Central memory CD8-positive, alpha-beta T cell (primary cell): Measurements from ENCODE around the gene SHCBP1L.

Experiments
- ATAC-seq: fragments of 150-1000 bp; cut with Tn5 transposase; replicated peaks from 2 replicates; pipeline ENCODE4 v1.10.0; 2022; ENCODE audit warnings: mild to moderate bottlenecking, moderate FRiP score, moderate number of reproducible peaks; ENCODE audit not compliant: poor library complexity, severe bottlenecking; ENCODE audit errors: extremely low read depth
- DNase-seq, 2 donors: peaks; one replicate each; pipeline ENCODE4 v3.0.0; 2021; ENCODE audit warnings: low spot score in 2 of 2
- H3K27ac Mint-ChIP-seq: one replicate; pipeline ENCODE4 v1.8.0; 2022; ENCODE audit warnings: low read depth, mild to moderate bottlenecking, moderate library complexity, mixed read lengths
- H3K27me3 Mint-ChIP-seq: one replicate; pipeline ENCODE4 v1.8.0; 2022; ENCODE audit warnings: mixed read lengths
- H3K36me3 Mint-ChIP-seq: one replicate; pipeline ENCODE4 v1.8.0; 2022; ENCODE audit warnings: mild to moderate bottlenecking, moderate library complexity, mixed read lengths; ENCODE audit not compliant: insufficient read depth
- H3K4me1 Mint-ChIP-seq: one replicate; pipeline ENCODE4 v1.8.0; 2022; ENCODE audit warnings: mixed read lengths
- H3K4me3 Mint-ChIP-seq: one replicate; pipeline ENCODE4 v1.8.0; 2022; ENCODE audit warnings: mild to moderate bottlenecking, moderate library complexity, mixed read lengths
- H3K9me3 Mint-ChIP-seq: one replicate; pipeline ENCODE4 v1.8.0; 2022; ENCODE audit warnings: mixed read lengths

Gene SHCBP1L

DNA sequence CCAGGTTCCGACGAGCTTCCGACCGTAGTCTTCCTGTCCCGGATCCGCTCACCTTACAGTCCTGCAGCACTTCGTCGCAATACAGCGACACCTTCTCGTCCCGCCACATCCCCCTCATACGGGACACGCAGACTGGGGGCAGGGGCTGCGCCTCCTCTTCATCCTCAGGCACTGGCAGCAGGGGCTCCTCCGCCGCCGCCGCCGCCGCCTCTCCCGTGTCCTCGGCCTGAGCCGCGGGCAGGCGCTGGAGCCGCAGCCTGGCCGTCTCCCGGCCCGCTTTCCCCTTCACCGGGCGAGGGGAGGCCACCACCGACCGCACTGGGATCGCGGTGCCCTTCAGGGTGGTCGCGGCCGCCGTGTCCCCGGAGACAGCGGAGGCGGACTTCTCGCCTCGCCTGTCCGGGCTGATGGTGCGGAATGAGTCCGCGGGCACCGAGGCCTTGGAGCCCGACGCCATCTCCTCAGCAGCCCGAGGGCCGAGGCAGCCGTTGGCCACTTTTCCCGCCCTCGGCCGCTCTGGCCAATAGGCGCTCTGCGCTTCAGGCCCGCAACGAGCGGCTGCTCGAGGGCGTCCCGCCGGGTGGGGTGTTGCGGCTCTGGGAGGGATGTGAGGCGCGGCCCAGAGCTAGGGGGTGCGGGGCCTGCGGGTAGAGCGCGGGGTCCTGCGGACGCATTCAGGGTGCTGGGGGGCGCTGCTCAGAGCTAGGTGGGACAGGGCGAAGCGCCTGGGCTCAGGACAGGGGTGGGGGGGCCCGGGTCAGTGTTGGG lies at the start of gene SHCBP1L:
Gene SHCBP1L, minus strand, starts transcription at position 490 of the 768 bp plus-strand sequence. Its CDS starts 33 bp downstream, at position 457.
- peaks cover 51% of the 10 kb centered on the region for H3K27me3 Mint-ChIP-seq
- H3K9me3 Mint-ChIP-seq: no peaks in the 10 kb centered on the region
- no peak for DNase-seq
- peaks cover 5% of the 10 kb centered on the region for H3K4me1 Mint-ChIP-seq
- ATAC-seq: no peak
- H3K36me3 Mint-ChIP-seq: no peaks in the 10 kb centered on the region
- H3K4me3 Mint-ChIP-seq: no peak within 1 kb of the TSS
- no peak within 1 kb of the TSS for H3K27ac Mint-ChIP-seq

- H3K36me3 Mint-ChIP-seq: no peaks in the 10 kb centered on the region
- peaks cover 56% of the 10 kb centered on the region for H3K27me3 Mint-ChIP-seq
- DNase-seq: no peak
- H3K27ac Mint-ChIP-seq: no peak overlapping the region
- H3K4me3 Mint-ChIP-seq: no peak overlapping the region
- no peaks in the 10 kb centered on the region for H3K9me3 Mint-ChIP-seq
- H3K4me1 Mint-ChIP-seq: no peaks in the 10 kb centered on the region
- no peak for ATAC-seq
Measured at GRCh38 chr1:183002267-183002666, 49.3 kb upstream of the SHCBP1L start.

- no peaks in the 10 kb centered on the region for H3K9me3 Mint-ChIP-seq
- ATAC-seq: no peak
- no peak overlapping the region for H3K27ac Mint-ChIP-seq
- DNase-seq: no peak
- H3K36me3 Mint-ChIP-seq: no peaks in the 10 kb centered on the region
- no peak overlapping the region for H3K4me3 Mint-ChIP-seq
- H3K27me3 Mint-ChIP-seq: peaks cover 57% of the 10 kb centered on the region
- H3K4me1 Mint-ChIP-seq: no peaks in the 10 kb centered on the region
Measured at GRCh38 chr1:183000167-183000962, 47.4 kb upstream of the SHCBP1L start.

DNA sequence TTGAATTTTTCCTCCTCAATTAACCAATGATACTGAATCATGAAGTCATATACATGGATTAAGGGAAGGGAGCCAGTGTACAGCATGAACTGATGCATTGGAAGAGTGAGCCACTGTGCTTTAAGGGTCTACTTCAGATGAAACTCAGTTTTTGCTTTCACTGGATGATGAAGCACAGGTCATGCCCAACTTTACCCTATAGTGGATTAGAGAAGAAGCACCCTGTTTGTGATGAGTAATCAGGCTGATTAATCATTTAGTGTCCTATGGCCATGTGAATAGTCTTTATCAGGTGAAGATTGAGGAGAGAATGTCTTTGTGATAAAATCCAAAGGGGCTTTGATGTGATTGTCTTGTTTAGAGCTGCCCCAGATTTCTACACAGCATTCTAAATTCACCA lies 45.5 kb upstream of the SHCBP1L start:
- ATAC-seq (no peak), DNase-seq (no peak)
- no peaks in the 10 kb centered on the region for H3K9me3 Mint-ChIP-seq
- no peaks in the 10 kb centered on the region for H3K4me1 Mint-ChIP-seq
- H3K27ac Mint-ChIP-seq: no peak overlapping the region
- H3K27me3 Mint-ChIP-seq: peaks cover 41% of the 10 kb centered on the region
- H3K4me3 Mint-ChIP-seq: no peak overlapping the region
- H3K36me3 Mint-ChIP-seq: no peaks in the 10 kb centered on the region

DNA sequence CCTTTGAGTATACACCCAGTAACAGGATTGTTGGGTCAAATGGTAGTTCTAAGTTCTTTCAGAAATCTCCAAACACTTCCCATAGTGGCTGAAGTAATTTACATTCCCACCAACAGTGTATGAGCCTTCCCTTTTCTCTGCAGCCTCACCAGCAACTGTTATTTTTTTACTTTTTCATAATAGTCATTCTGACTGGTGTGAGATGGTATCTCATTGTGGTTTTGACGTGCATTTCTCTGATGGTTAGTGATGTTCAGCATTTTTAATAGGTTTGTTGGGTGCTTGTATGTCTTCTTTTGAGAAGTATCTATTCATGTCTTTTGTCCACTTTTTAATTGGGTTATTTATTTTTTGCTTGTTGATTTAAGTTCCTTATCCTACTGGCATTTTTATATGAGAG lies 43.9 kb upstream of the SHCBP1L start:
- DNase-seq (no peak), ATAC-seq (no peak)
- Mint-ChIP-seq H3K9me3 (no peaks in the 10 kb centered on the region), H3K4me3 (no peak overlapping the region), H3K27ac (no peak overlapping the region), H3K36me3 (no peaks in the 10 kb centered on the region), H3K4me1 (no peaks in the 10 kb centered on the region), H3K27me3 (peaks cover 39% of the 10 kb centered on the region)

- no peak for ATAC-seq
- Mint-ChIP-seq H3K27me3 (peaks cover 37% of the 10 kb centered on the region), H3K36me3 (peaks cover 2% of the 10 kb centered on the region)
Measured at GRCh38 chr1:182995894-182996293, 42.9 kb upstream of the SHCBP1L start.

GRCh38 chr1:182993746-182994145 lies 40.8 kb upstream of the SHCBP1L start:
- no peak for ATAC-seq

More at GRCh38 chr1:182995894-182996293, 42.9 kb upstream of the SHCBP1L start:
- H3K9me3 Mint-ChIP-seq: no peaks in the 10 kb centered on the region
- no peak for DNase-seq
- no peaks in the 10 kb centered on the region for H3K4me1 Mint-ChIP-seq
- no peak overlapping the region for H3K27ac Mint-ChIP-seq
- no peak overlapping the region for H3K4me3 Mint-ChIP-seq

DNA sequence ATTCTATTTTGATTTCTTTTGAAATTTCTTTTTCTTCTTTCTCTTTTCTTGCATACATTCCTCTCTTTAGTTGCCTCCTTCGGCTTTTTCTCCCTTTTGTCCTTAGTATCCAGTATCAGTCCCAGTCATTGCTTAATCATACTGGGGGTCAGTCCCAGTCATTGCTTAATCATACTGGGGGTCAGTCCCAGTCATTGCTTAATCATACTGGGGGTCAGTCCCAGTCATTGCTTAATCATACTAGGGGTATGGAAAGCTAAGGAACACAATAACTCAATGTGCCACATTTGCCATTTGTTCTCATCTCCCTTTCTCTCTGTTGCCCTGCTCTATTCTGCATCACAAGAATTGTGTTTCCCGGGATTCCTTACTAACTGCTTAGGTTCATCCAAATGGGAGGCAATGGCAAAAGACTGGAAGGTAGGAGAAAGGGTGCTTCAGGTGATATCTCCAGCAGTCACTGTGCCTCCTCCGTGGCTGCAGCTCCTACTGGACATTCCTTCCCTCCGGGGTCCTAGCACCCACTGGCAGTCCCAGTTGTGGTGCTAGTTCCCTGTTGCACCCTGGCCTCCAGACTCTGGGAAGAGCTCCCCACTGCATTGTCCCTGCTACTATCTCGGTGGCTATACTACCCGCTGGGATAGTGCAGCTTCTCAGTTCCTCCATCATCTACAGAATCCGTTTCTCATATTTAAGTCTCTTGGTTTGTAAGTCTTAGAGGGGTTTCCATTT lies 37.6 kb upstream of the SHCBP1L start:
- no peak overlapping the region for H3K4me3 Mint-ChIP-seq
- H3K9me3 Mint-ChIP-seq: no peaks in the 10 kb centered on the region
- no peaks in the 10 kb centered on the region for H3K4me1 Mint-ChIP-seq
- H3K27ac Mint-ChIP-seq: no peak overlapping the region
- H3K36me3 Mint-ChIP-seq: peaks cover 2% of the 10 kb centered on the region
- peaks cover 49% of the 10 kb centered on the region for H3K27me3 Mint-ChIP-seq
- DNase-seq (no peak), ATAC-seq (no peak)

More at GRCh38 chr1:182993746-182994145, 40.8 kb upstream of the SHCBP1L start:
- Mint-ChIP-seq H3K27ac (no peak overlapping the region), H3K9me3 (no peaks in the 10 kb centered on the region), H3K4me1 (no peaks in the 10 kb centered on the region), H3K27me3 (peaks cover 55% of the 10 kb centered on the region), H3K36me3 (peaks cover 2% of the 10 kb centered on the region), H3K4me3 (no peak overlapping the region)
- DNase-seq: no peak

- no peaks in the 10 kb centered on the region for H3K4me1 Mint-ChIP-seq
- H3K27ac Mint-ChIP-seq: no peak overlapping the region
- no peak for DNase-seq
- H3K9me3 Mint-ChIP-seq: no peaks in the 10 kb centered on the region
- ATAC-seq: no peak
- peaks cover 61% of the 10 kb centered on the region for H3K27me3 Mint-ChIP-seq
- H3K36me3 Mint-ChIP-seq: peaks cover under 1% of the 10 kb centered on the region
- no peak overlapping the region for H3K4me3 Mint-ChIP-seq
Measured at GRCh38 chr1:182985876-182986275, 32.9 kb upstream of the SHCBP1L start.

DNA sequence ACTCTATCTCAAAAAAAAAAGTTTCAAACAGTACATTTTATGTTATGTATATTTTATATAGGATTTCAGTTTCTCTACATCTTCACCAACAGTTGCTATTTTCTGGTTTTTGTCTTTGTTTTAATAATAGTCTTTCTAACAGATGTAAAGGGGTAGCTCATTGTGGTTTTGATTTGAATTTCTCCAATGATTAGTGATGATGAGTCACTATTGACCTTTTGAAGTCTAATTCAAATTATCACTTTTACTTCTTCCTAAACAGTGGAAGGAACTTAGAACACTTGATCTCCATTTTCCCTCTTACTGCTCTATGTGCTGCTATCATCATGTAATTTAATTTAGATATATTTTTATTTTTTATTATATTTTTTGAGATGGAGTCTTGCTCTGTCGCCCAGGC lies 31.7 kb upstream of the SHCBP1L start:
- H3K27ac Mint-ChIP-seq: no peak overlapping the region
- ATAC-seq: no peak
- H3K36me3 Mint-ChIP-seq: no peaks in the 10 kb centered on the region
- H3K4me3 Mint-ChIP-seq: no peak overlapping the region
- DNase-seq: no peak
- peaks cover 49% of the 10 kb centered on the region for H3K27me3 Mint-ChIP-seq
- no peaks in the 10 kb centered on the region for H3K9me3 Mint-ChIP-seq
- H3K4me1 Mint-ChIP-seq: no peaks in the 10 kb centered on the region

DNA sequence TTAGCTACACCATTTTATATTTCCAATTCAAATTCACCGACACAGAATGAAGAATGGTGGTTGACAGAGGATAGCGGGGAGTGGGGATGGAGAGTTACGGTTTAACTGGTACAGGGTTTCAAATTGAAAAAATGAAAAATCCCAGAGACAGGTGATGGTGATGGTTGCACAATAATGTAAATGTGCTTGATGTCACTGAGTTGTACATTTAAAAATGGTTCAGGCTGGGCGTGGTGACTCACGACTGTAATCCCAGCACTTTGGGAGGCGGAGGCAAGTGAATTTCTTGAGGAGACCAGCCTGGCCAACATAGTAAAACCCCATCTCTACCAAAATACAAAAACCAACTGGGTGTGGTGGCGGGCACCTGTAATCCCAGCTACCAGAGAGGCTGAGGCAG lies 31.2 kb upstream of the SHCBP1L start:
- Mint-ChIP-seq H3K27ac (no peak overlapping the region), H3K36me3 (no peaks in the 10 kb centered on the region), H3K4me3 (no peak overlapping the region), H3K4me1 (no peaks in the 10 kb centered on the region), H3K27me3 (peaks cover 45% of the 10 kb centered on the region), H3K9me3 (no peaks in the 10 kb centered on the region)
- ATAC-seq (no peak), DNase-seq (no peak)

DNA sequence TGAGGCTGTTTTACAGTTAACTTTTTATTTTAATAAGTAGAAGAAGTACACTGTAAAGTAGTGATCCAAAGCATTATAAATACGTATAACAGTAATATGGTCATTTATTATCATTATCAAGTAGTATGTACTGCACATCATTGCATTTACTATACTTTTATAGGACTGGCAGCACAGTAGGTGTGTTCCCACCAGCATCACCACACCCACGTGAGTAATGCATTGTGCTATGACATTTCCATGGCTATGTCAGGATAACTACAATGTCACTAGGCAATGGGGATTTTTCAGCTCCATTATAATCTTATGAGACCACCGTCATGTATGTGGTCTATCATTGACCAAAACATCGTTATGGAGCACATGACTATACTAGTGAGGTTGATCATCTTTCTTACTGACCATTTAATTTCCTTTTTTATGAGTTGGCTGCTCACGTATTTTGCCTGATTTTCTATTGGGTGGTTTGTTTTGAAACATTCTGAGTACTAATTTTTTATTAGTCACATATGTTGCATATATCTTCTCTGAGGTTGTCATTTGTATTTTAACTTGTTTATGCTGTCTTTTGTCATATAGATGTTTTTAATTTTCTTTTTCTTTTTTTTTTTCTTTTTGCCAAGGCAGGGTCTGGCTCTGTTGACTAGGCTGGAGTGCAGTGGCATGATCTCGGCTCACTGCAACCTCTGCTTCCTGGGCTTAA lies 25.3 kb upstream of the SHCBP1L start:
- H3K27me3 Mint-ChIP-seq: peaks cover 6% of the 10 kb centered on the region
- no peak overlapping the region for H3K4me3 Mint-ChIP-seq
- no peak for ATAC-seq
- H3K27ac Mint-ChIP-seq: no peak overlapping the region
- DNase-seq: no peak
- no peaks in the 10 kb centered on the region for H3K4me1 Mint-ChIP-seq
- no peaks in the 10 kb centered on the region for H3K9me3 Mint-ChIP-seq
- no peaks in the 10 kb centered on the region for H3K36me3 Mint-ChIP-seq
